HepG2 (cell line): Measurements from ENCODE around the gene SH3PXD2A. TPM values are rescaled to one million over a fixed set of nuclear protein-coding genes. Genes with fewer than 3 reads are reported as not detected.

Experiments
- ATAC-seq: fragments of 200-7000 bp; cut with Tn5 transposase; 3 replicates; pipeline ENCODE4 v1.9.1; 2020; ENCODE audit warnings: mild to moderate bottlenecking, moderate library complexity
- BruUV-seq: library from RNA; stranded (reverse); fragments of 400-500 nt; replicated peaks from 2 replicates; lab custom pipeline; 2021; lab: Mats Ljungman, UMichigan
- CTCF ChIA-PET: fragments of 300-600 bp; formaldehyde crosslinking; extraction: SDS; loops from one replicate; lab custom pipeline; 2021; ENCODE audit warnings: low total read pairs, inconsistent platforms, low intra/inter-chr PET ratio; lab: Yijun Ruan, JAX
- POLR2A ChIA-PET: fragments of 350-600 bp; sonication (Branson Sonifier 250); formaldehyde crosslinking; loops from one replicate; lab custom pipeline; 2020; ENCODE audit warnings: antibody characterized with exemption, inconsistent platforms; lab: Yijun Ruan, JAX
- DNase-seq: peaks from one replicate; pipeline ENCODE4 v3.0.0-alpha.2; 2015; ENCODE audit warnings: low spot score
- FAIRE-seq: peaks from 3 replicates; lab custom pipeline; 2011; peaks lifted over from hg19 to GRCh38; lab: Jason Lieb, UNC
- H2AFZ ChIP-seq: one replicate; pipeline ENCODE4 v1.6.1; 2011; ENCODE audit warnings: low read length, inconsistent platforms
- H3K27ac ChIP-seq: fragments of 300-600 bp; 3 replicates; pipeline ENCODE4 v1.8.0; 2011; ENCODE audit warnings: mixed run types, mild to moderate bottlenecking, mixed read lengths, low read length, inconsistent platforms; ENCODE audit not compliant: insufficient read depth; ENCODE audit errors: extremely low read length
- H3K27me3 ChIP-seq, 2 experiments: fragments of 200-600 bp in 1 of 2; 2 replicates in 1 of 2; 3 replicates in 1 of 2; pipeline versions ENCODE4 v1.6.0 to v1.8.0; 2011; ENCODE audit warnings: low read length in 2 of 2, mild to moderate bottlenecking in 2 of 2, moderate library complexity in 2 of 2, inconsistent platforms in 1 of 2; ENCODE audit not compliant: insufficient read depth in 2 of 2, control insufficient read depth in 1 of 2
- H3K36me3 ChIP-seq, 2 experiments: fragments of 200-600 bp in 1 of 2; replicated peaks in 1 of 2; 2 replicates in 1 of 2; 3 replicates in 1 of 2; pipeline versions ENCODE4 v1.5.1 to v1.8.0; 2011; ENCODE audit warnings: low read length in 2 of 2, inconsistent platforms in 1 of 2; ENCODE audit not compliant: insufficient read depth in 2 of 2, control insufficient read depth in 1 of 2
- H3K4me1 ChIP-seq: 2 replicates; pipeline ENCODE4 v1.5.1; 2012; ENCODE audit warnings: low read length, inconsistent platforms; ENCODE audit not compliant: insufficient read depth
- H3K4me2 ChIP-seq: 2 replicates; pipeline ENCODE4 v1.6.0; 2011; ENCODE audit warnings: low read depth, low read length, inconsistent platforms
- H3K4me3 ChIP-seq, 3 experiments: fragments of 200-600 bp in 1 of 3; sonication (generic), shearing (Covaris generic) in 1 of 3; replicated peaks in 1 of 3; 2 replicates each; pipeline ENCODE4 v1.5.1; 2011 to 2016; ENCODE audit warnings: low read length in 3 of 3, inconsistent platforms in 2 of 3, low read depth in 2 of 3, mild to moderate bottlenecking in 2 of 3, control low read depth in 1 of 3, mixed read lengths in 1 of 3; ENCODE audit not compliant: insufficient read depth in 1 of 3
- H3K79me2 ChIP-seq: one replicate; pipeline ENCODE4 v1.6.1; 2011; ENCODE audit warnings: low read length, inconsistent platforms; ENCODE audit not compliant: insufficient read depth
- H3K9ac ChIP-seq: 2 replicates; pipeline ENCODE4 v1.6.0; 2011; ENCODE audit warnings: mild to moderate bottlenecking, low read depth, low read length, inconsistent platforms; ENCODE audit not compliant: insufficient read depth
- H3K9me3 ChIP-seq: 2 replicates; pipeline ENCODE4 v1.5.1; 2012; ENCODE audit warnings: mild to moderate bottlenecking, low read length
- H4K20me1 ChIP-seq: 2 replicates; pipeline ENCODE4 v1.6.0; 2011; ENCODE audit warnings: inconsistent platforms, mild to moderate bottlenecking, low read length, moderate library complexity; ENCODE audit not compliant: insufficient read depth
- CREB1 ChIP-seq, 2 experiments: fragments of 450-650 bp in 1 of 2; IDR thresholded peaks; 2 replicates each; pipeline ENCODE4 v1.6.1; 2016 to 2017; ENCODE audit warnings: control low read depth in 1 of 2, mild to moderate bottlenecking in 1 of 2, missing compliant biosample characterization in 1 of 2, missing genetic modification characterization in 1 of 2
- IKZF4 ChIP-seq: sonication (generic); formaldehyde crosslinking; IDR thresholded peaks from 2 replicates; pipeline ENCODE4 v1.5.1; 2020; ENCODE audit warnings: borderline replicate concordance, mild to moderate bottlenecking, low read depth, missing genetic modification reagents; ENCODE audit errors: not compliant biosample characterization
- KLF6 ChIP-seq: IDR thresholded peaks from 2 replicates; pipeline ENCODE4 v1.8.0; 2016; ENCODE audit warnings: missing biosample characterization, missing genetic modification reagents
- KMT2B ChIP-seq: IDR thresholded peaks from 2 replicates; pipeline ENCODE4 v1.6.1; 2016; ENCODE audit warnings: missing genetic modification reagents, missing compliant biosample characterization
- MED1 ChIP-seq: sonication (generic); formaldehyde crosslinking; IDR thresholded peaks from 2 replicates; pipeline ENCODE4 v1.4.0; 2020; ENCODE audit warnings: missing genetic modification reagents
- MZF1 ChIP-seq: sonication (generic); formaldehyde crosslinking; IDR thresholded peaks from 2 replicates; pipeline ENCODE4 v1.8.1; 2023; ENCODE audit warnings: mild to moderate bottlenecking, missing genetic modification reagents, borderline replicate concordance
- PHF20 ChIP-seq: sonication (generic); formaldehyde crosslinking; IDR thresholded peaks from 2 replicates; pipeline ENCODE4 v1.5.0; 2020; ENCODE audit warnings: mild to moderate bottlenecking, missing genetic modification reagents
- RNF2 ChIP-seq: fragments of 450-650 bp; conservative IDR thresholded peaks from 2 replicates; pipeline ENCODE4 v1.6.1; 2016; ENCODE audit warnings: low read depth
- ZSCAN25 ChIP-seq: sonication (generic); formaldehyde crosslinking; IDR thresholded peaks from 2 replicates; pipeline ENCODE4 v1.8.0; 2022; ENCODE audit warnings: mild to moderate bottlenecking, missing genetic modification reagents
- WGBS: methylation state at CpG from one replicate; pipeline ENCODE4 v1.1.6; 2017; ENCODE audit warnings: low lambda C conversion rate; 5-methylcytosine and 5-hydroxymethylcytosine counted together
- in situ Hi-C: cut with HindIII; loops from 2 replicates; pipeline ENCODE4 v1.10.0; 2017; ENCODE audit warnings: low pct_unique_long_range_greater_than_20kb; ENCODE audit not compliant: extremely low pct_ligation_motif_present
- intact Hi-C: fragments of 100-400 bp; cut with micrococcal nuclease; formaldehyde crosslinking; loops from one replicate; pipeline ENCODE4 v1.10.0; 2022; ENCODE audit not compliant: unreplicated experiment
- polyA plus RNA-seq, 8 experiments: library from polyadenylated mRNA; depleted of rRNA in 3 of 8; stranded (reverse) in 7 of 8; unstranded in 1 of 8; fragments of >200 nt; fragmentation: Illumina TruSeq in 4 of 8; extraction: Trizol in 4 of 8; gene quantifications; 2 replicates each; pipeline versions ENCODE4 v1.2.1 to v1.2.3, GENCODE V29; 2011 to 2016; ENCODE audit warnings: low read depth in 4 of 8, missing spikeins in 1 of 8, mixed read lengths in 1 of 8; ENCODE audit not compliant: insufficient read depth in 1 of 8
- total RNA-seq, 5 experiments: library from RNA; depleted of rRNA; stranded (reverse); fragments of >200 nt; fragmentation: Illumina TruSeq; extraction: Trizol; gene quantifications; 2 replicates each; pipeline ENCODE4 v1.2.3, GENCODE V29; 2016; ENCODE audit warnings: low read depth in 1 of 5
- TF ChIP-seq, protein P1 (sequence below): sonication (generic); formaldehyde crosslinking; IDR thresholded peaks from 2 replicates; pipeline ENCODE4 v1.5.0; 2020; ENCODE audit warnings: mild to moderate bottlenecking, missing genetic modification reagents
- TF ChIP-seq, protein P2 (sequence below): sonication (generic); formaldehyde crosslinking; conservative IDR thresholded peaks from 2 replicates; pipeline ENCODE4 v1.8.1; 2023; ENCODE audit warnings: missing genetic modification reagents
- TF ChIP-seq, protein P3 (sequence below): sonication (generic); formaldehyde crosslinking; IDR thresholded peaks from 2 replicates; pipeline ENCODE4 v1.9.0; 2022; ENCODE audit warnings: missing genetic modification reagents, mild to moderate bottlenecking, borderline replicate concordance
- TF ChIP-seq, protein P4 (sequence below): sonication (generic); formaldehyde crosslinking; conservative IDR thresholded peaks from 2 replicates; pipeline ENCODE4 v1.4.0; 2020; ENCODE audit warnings: mild to moderate bottlenecking, missing genetic modification reagents, moderate library complexity

Gene SH3PXD2A
- total and polyA plus RNA-seq, 2 of the 13 experiments (the other 11 are each of a cell fraction or from before 2014, with no cell fraction given) = 11.1 to 11.3 TPM

DNA sequence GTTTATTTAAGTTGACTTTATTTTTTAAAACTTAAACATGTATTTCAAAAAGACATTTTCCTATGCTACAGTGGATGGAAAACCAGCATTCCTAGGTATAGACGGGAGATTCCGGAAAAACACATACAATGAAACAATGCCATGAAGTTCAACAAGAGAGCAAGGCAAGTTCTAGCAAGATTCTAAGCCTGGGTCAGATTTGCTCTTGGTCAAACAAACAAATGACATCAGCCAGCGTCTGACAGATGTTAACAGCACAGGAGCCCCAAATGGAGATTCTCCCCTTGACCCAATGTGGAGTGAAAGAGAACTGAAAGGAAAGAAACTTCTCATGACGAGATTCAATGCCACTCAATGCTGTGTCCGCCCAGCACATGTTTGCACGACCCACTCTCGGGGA is 212.0 kb downstream of the SH3PXD2A start:
- no peak overlapping the region for H2AFZ ChIP-seq
- H3K79me2 ChIP-seq = peaks cover 11% of the 10 kb centered on the region
- no peak overlapping the region for H3K4me3 ChIP-seq
- no peak for DNase-seq
- peaks cover 15 to 75% of the 10 kb centered on the region in 2 experiments; a peak in 4 of 5 replicates for H3K36me3 ChIP-seq
- in situ Hi-C loops (no loop called here), intact Hi-C loops (no loop called here)
- H3K9me3 ChIP-seq = no peaks in the 10 kb centered on the region
- BruUV-seq = TSS peak; percentile 17
- peaks cover 50% of the 10 kb centered on the region for H3K4me1 ChIP-seq
- no peak for FAIRE-seq
- TF ChIP-seq CREB1 (IDR thresholded peaks at IDR 0.05) (no peak), CREB1 (CRISPR knock-in tag; IDR thresholded peaks at IDR 0.05) (no peak), MZF1 (CRISPR knock-in tag) (no peak), MED1 (no peak), KMT2B (CRISPR knock-in tag) (no peak), PHF20 (CRISPR knock-in tag) (no peak), IKZF4 (no peak), ZSCAN25 (no peak), RNF2 (no peak), KLF6 (CRISPR knock-in tag) (no peak)
- TF ChIP-seq, protein P1, sequence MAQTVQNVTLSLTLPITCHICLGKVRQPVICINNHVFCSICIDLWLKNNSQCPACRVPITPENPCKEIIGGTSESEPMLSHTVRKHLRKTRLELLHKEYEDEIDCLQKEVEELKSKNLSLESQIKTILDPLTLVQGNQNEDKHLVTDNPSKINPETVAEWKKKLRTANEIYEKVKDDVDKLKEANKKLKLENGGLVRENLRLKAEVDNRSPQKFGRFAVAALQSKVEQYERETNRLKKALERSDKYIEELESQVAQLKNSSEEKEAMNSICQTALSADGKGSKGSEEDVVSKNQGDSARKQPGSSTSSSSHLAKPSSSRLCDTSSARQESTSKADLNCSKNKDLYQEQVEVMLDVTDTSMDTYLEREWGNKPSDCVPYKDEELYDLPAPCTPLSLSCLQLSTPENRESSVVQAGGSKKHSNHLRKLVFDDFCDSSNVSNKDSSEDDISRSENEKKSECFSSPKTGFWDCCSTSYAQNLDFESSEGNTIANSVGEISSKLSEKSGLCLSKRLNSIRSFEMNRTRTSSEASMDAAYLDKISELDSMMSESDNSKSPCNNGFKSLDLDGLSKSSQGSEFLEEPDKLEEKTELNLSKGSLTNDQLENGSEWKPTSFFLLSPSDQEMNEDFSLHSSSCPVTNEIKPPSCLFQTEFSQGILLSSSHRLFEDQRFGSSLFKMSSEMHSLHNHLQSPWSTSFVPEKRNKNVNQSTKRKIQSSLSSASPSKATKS (CRISPR knock-in tag) = no peak
- TF ChIP-seq, protein P2, sequence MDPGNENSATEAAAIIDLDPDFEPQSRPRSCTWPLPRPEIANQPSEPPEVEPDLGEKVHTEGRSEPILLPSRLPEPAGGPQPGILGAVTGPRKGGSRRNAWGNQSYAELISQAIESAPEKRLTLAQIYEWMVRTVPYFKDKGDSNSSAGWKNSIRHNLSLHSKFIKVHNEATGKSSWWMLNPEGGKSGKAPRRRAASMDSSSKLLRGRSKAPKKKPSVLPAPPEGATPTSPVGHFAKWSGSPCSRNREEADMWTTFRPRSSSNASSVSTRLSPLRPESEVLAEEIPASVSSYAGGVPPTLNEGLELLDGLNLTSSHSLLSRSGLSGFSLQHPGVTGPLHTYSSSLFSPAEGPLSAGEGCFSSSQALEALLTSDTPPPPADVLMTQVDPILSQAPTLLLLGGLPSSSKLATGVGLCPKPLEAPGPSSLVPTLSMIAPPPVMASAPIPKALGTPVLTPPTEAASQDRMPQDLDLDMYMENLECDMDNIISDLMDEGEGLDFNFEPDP = no peak
- TF ChIP-seq, protein P3, sequence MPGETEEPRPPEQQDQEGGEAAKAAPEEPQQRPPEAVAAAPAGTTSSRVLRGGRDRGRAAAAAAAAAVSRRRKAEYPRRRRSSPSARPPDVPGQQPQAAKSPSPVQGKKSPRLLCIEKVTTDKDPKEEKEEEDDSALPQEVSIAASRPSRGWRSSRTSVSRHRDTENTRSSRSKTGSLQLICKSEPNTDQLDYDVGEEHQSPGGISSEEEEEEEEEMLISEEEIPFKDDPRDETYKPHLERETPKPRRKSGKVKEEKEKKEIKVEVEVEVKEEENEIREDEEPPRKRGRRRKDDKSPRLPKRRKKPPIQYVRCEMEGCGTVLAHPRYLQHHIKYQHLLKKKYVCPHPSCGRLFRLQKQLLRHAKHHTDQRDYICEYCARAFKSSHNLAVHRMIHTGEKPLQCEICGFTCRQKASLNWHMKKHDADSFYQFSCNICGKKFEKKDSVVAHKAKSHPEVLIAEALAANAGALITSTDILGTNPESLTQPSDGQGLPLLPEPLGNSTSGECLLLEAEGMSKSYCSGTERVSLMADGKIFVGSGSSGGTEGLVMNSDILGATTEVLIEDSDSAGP (CRISPR knock-in tag) = no peak
- TF ChIP-seq, protein P4, sequence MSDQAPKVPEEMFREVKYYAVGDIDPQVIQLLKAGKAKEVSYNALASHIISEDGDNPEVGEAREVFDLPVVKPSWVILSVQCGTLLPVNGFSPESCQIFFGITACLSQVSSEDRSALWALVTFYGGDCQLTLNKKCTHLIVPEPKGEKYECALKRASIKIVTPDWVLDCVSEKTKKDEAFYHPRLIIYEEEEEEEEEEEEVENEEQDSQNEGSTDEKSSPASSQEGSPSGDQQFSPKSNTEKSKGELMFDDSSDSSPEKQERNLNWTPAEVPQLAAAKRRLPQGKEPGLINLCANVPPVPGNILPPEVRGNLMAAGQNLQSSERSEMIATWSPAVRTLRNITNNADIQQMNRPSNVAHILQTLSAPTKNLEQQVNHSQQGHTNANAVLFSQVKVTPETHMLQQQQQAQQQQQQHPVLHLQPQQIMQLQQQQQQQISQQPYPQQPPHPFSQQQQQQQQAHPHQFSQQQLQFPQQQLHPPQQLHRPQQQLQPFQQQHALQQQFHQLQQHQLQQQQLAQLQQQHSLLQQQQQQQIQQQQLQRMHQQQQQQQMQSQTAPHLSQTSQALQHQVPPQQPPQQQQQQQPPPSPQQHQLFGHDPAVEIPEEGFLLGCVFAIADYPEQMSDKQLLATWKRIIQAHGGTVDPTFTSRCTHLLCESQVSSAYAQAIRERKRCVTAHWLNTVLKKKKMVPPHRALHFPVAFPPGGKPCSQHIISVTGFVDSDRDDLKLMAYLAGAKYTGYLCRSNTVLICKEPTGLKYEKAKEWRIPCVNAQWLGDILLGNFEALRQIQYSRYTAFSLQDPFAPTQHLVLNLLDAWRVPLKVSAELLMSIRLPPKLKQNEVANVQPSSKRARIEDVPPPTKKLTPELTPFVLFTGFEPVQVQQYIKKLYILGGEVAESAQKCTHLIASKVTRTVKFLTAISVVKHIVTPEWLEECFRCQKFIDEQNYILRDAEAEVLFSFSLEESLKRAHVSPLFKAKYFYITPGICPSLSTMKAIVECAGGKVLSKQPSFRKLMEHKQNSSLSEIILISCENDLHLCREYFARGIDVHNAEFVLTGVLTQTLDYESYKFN = no peak
- no peak overlapping the region for H3K4me2 ChIP-seq
- no peak overlapping the region for H3K9ac ChIP-seq
- no peaks in the 10 kb centered on the region for H3K27me3 ChIP-seq
- peaks cover 20% of the 10 kb centered on the region for H4K20me1 ChIP-seq
- WGBS = 95% methylated on average over 7 of the region's 7 CpGs
- no peak for ATAC-seq
- ChIA-PET CTCF (no interaction called here), POLR2A (interaction anchor here (3.9 kb wide), 1 partner anchor 16 kb away, joined by 54 read pairs; no protein-coding TSS in a partner anchor)
- no peak overlapping the region for H3K27ac ChIP-seq
